NCI-H774 (cell line): Measurements from ENCODE around the gene GYS2.
"Not testable (repeated sequence)": the region's sequence is repeated elsewhere in the genome, so short reads cannot be mapped to it uniquely, and the experiment has no call there.

Experiments used
- DNase-seq: peaks from one replicate; lab custom pipeline; 2025; lab: John Stamatoyannopoulos, UW

GYS2 gene

DNA sequence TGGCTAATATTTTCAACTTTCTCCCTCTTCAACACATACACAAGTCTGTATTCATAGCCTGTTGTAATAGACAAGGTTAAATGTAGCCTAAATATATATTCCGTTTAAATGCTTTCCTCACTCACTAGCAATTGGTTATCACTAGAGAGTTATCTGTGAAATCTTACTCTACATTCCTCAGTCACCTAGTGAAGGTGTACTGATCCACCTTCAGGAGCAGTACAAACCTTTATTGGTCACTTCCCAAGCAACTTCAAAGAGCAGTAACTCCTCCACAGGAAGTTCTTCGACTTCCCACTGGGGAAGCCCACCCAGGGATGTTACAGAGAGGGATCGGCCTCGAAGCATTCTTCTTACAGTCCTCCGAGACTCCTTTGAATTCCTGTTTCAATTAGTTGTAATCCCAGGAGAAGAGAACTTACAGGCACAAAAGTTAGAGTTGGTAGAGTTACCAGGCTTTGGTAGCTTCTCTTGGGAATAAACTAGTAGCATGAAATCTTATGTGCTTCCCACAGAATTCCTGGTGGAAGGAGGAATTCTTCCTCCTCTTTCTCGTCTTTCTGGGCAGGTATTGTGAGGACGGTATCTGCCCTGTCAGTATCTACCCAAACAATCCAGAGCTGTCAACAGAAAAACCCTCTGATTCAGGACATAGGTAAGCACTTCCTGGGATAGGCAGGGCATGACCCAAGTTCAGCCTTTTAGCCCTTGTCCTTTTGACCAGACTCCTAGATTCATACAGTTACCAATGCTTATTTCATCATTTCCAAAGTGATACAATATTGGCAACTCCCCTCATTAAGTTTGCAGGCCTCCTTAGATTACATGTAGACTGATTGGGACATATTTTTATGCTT is at the start of gene GYS2:
TSS of gene GYS2 (minus strand) at position 603 of the 857 bp plus-strand sequence. CDS start at position 348, 255 bp downstream.
- DNase-seq = no peak

DNA sequence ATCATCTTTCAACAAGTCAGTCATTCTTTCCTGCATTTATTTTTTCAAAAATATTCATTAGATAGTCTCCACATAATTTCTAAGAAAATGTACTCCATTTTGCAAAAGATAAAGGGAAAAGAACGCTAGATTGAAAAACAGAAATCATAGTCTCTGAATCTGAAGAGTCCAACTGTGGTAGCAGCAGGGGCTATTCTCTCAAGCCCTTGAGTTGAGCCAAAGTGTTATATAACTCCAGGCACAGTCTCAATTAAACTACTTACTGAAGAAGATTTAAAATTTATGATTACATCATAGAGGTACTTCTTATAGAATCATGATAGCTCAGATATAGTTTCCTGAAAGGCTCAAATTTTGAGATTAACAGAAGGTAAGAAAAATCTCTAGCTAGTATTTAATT is 47.2 kb upstream of the GYS2 start:
- no peak for DNase-seq

DNA sequence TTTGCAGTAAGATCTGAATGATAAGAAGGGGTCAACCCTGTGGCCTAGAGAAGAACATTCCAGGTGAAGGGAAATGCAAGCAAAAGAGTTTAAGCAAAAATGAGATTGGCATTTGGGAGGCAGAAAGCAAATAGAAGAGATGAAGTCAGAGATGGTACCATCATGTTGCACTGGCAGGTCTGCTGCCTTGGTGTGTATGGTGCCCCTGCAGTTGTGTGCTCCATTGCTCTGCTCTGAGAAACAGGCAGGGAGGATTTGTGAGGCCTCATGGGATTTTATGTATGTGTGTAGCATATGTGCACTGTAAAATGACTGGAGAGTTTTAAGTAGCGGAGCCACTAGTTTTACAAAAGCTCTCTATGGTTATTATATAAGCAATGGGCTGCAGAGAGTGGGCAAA is 46.4 kb upstream of the GYS2 start:
- no peak for DNase-seq

DNA sequence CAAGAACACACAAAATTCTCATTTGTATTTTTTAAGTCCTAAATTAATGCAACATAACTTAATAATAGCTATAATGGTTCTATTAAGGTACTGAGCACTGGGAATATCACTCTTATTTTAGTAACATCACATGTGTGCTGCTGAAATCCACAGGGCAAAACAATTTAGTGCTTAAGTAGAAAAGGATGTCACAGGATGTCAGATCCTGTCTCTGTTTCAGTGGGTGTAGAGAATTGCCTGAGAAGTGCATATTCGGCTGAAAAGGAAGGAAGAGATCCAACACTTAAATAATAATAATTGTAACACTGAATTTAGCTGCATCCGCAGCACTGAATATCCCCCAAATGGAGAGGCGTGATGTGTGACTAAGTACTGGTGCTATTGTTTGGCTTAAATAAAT is 44.4 kb upstream of the GYS2 start:
- DNase-seq = no peak

DNA sequence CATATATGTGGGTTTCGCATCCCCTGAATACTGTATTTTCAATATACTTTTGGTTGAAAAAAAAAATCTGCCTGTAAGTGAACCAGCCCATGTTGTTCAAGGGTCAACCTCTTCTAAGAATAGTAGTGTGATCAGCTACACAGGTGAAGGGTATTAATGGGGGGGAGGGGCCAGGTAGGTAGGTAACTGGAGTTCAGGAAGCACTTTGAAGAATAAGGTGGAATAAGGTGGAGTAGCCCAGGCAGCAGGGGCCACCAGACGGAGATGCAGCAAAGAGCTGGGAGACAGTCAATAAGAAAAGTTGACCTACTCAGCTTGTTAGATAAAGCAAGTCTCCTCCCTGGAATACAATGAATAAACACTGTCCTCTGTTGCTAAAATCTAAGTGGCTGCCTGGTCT is 43.7 kb upstream of the GYS2 start:
- DNase-seq = no peak

DNA sequence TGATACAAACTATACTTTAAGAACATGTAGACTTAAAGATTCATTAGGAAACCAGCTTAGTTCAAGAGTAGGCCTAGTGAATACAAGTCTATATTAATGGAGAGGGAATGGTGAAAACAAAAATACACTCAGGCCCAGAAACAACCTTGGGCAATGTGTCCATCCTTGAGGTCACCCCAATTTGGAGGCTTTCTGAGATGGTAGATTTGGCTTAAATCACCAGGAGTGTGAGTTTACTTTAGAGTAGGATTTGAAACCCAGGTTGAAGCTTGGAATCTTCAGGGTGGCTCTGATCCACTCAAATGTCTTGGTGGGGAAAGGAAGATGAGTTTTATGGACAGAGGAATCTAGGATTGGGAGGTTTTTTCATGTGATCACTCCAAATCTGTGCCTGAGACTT is 42.5 kb upstream of the GYS2 start:
- no peak for DNase-seq

DNA sequence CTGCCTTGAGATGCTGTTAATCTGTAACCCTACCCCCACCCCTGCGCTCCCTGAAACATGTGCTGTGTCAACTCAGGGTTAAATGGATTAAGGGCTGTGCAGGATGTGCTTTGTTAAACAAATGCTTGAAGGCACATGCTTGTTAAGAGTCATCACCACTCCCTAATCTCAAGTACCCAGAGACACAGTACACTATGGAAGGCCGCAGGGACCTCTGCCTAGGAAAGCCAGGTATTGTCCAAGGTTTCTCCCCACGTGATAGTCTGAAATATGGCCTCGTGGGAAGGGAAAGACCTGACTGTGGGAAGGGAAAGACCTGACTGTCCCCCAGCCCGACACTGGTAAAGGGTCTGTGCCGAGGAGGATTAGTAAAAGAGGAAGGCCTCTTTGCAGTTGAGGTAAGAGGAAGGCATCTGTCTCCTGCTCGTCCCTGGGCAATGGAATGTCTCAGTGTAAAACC is 40.4 kb upstream of the GYS2 start:
- DNase-seq = not testable (repeated sequence)

DNA sequence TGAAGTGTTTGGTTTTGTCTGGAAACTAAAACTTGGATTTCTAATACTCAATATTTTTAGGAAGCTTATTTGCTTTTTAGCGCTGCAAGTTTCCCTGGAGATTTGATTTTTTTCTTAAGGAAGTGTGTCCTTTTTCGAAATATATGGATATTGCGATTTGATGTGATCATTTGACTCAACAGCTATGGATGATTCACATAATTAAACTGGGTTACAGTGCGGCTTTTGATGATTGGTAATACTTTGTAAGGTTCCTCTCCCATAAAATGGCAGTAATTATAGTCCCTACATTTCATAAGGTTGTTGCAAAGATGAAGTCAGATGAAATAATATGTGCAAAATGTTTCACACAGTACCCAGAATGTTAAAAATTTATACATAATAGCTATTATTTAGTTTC is 39.9 kb upstream of the GYS2 start:
- DNase-seq = no peak

DNA sequence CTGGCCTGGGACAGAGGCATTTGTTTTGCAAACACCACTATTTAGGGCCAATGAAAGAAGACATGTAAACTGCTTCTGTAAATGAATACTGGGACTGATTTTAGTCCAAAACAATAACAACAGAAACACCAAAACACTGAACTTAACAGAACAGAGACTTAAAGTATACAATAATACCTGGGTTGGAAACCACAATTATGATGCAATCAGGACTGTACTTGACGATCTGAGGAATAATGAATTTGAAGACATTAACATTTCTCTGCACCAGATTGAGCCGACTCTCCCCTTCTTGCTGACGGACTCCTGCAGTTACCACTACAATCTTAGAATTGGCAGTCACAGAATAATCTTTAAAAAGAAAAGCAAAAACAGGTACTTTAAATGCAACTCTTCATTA is 39.1 kb upstream of the GYS2 start:
- DNase-seq = no peak

DNA sequence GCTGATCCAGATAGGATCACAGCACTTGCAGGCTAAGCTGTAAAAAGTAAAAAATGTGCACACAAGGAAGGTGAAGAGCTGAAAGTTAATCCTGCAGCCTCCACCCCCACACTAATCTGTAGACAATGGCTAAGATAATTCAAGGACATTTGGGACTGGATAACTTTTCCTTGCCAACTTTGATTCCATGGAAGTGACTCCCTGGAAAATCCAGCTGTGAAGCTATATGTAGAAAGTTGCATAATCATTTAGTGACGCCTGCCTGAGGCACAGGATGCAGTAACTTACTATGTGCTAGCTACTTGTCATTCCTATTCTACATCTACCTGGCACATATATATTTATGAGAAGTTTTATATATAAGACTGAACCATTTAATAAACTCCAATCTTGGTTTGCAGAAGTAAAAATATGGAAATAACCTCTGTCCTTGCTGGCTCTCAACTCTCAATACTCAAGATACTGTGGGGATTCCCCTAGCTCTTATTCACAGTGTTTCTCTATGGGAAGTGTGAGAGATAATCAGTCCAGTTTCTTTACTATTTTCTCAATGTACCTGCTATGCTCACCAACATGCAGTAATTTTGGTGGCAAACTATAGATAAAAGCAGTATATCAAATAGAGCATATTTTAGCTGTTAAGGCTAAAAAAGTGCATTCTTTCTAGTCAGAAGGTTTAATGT is 38.2 kb upstream of the GYS2 start:
- DNase-seq = no peak

DNA sequence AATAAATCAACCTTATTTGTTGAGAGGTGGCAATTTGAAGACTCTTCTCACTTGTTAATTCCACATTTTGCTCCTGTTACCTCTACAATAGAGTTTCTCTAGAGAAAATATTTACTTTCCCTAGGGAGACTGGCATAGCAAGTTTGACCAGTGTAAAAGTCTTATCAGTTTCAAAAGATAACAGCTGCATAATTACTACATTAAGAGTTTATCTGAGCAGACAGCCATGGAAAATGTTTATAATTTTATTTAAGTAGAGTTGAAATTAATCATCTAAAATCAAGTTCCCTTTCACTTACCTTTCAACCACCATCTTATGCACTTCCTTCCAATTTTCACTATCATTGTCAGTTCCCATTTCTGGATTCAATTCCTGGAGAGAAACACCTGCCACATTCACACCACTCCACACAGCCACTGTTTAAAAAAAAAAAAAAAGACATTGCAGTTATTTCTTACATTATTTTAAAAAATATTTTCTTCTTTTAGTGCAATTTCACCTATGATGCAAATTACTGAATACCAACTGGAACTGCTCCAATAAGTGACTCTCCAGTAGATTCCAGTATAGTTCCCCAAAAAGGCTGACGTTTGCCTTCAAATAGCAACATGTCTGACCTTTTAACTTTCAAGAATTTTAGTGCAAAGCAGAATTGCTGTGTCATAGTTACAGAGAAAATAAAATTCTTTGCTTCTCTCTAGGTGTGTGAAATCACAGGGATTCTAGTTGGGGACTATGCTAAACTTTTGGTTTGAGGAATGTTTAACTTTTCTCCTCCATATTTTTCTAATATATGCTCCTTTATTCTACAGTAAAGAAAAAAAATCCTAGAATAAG is 33.6 kb upstream of the GYS2 start:
- peak; percentile 75 for DNase-seq

DNA sequence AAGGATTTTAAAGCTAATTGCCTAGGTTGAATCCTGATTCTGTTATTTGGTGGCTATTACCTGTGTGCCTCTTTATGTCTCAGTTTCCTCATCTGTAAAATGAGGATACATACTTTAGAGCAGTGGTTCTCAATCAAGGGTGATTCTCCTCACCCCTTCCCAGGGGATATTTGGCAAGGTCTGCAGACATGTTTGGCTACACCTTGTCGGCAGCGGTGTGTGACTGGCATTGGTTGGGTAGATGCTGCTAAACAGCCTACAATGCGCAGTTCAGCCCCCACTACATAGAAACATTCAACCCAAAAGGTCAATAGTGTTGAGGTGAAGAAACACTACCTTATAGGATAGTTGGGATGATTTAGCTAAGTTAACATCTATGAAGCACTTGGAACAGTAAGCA is 29.6 kb upstream of the GYS2 start:
- no peak for DNase-seq

DNA sequence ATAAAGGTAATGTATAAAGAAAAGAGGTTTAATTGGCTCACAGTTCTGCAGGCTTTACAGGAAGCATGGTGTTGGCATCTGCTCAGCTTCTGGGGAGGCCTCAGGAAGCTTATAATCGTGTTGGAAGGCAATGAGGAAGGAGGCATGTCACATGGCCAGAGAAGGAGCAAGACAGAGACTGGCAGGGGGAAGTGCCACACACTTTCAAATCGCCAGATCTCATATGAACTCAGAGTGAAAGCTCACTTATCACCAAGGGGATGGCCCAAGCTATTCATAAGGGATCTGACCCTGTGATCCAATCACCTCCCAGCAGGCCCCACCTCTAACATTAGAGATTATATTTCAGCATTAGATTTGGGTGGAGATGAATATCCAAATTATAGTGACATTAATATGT is 26.7 kb upstream of the GYS2 start:
- DNase-seq = no peak

DNA sequence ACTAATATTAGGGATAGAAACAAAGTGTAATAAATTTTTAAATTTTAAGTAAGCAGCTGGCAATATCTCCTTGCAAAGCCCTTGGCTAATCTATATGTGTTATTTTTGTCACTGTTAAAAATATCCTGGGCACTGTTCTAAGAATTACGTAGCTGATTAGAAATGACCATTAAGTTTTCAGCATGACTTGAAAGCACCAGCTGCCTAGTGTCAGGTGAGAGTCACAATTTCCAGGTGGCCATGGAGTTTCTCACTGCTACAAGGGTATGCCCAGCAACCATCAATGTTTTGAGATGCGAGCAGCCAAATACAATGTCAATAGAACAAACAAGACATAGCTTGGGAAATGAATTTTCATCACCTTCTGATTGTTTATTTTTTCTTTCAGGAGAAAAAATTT is 23.3 kb upstream of the GYS2 start:
- DNase-seq = peak; percentile 3

DNA sequence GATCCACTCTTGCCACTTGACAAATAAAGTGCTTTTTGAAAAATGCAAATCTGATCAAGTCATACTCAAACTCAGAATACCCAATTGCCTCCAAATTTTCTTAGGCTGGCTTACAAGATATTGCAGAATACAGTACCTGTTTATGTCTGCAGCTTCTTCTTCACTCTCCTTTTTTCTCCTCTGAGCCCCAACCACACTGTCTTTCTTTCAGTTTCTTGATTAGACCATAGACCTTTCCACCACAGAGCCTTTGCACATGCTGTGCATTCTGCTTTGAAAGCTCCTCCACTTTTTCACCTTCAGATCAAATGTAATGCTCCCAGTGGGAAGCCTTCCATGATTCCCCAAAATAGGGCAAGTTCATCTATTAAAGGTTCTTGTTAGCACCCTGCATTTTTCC is 13.9 kb upstream of the GYS2 start:
- DNase-seq = no peak

DNA sequence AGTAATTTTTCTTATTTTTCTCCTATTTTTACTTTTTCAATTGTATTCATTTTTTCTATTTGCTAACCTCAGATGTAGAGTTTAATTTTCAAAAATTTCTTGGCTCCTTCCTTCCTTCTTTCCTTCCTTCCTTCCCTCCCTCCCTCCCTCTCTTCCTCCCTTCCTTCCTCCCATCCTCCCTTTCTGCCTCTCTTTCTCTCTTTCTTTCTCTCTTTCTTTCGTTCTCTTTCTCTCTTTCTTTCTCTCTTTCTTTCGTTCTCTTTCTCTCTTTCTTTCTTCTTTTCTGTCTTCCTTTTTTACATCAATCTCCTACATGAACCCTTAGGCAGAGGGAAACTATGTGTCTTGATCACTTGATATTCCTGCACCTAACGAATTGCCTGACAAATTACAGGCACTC is 12.4 kb upstream of the GYS2 start:
- DNase-seq = no peak

DNA sequence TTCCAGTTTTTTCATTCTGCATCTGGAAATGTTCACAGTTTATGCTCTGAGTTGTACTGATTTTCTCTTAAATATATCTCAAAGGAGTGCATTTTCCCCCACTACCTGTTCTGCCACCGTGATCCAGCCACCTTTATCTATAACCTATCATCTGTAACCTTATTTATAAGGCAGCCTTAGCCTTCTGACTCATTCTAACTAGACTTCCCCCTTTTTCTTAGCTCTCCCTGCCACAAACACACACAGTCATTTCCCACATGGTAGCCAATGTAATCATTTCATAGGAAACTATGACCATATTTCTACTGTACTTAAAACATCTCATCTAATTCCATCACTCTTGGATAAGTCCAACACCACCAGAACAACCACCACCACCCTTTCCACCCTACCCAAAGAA is 10.8 kb upstream of the GYS2 start:
- no peak for DNase-seq

DNA sequence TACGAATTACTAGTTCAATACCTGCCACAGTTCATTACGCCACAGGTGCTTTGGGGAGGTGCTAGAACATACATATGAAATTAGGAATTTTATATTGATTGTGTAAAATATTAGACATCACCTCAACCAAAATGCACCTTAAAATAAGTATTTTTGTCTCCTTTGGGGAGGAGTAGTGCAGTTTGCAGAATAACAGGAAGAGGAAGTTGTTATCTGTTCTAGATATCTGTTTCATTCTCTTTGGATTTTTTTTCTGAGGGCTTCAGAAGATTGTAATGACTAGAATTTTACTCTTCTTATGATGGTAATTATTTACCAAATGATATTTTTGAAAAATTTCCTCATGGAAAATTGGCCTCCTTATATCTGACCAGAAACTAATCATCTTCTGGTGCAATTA is 9.9 kb upstream of the GYS2 start:
- DNase-seq = no peak

DNA sequence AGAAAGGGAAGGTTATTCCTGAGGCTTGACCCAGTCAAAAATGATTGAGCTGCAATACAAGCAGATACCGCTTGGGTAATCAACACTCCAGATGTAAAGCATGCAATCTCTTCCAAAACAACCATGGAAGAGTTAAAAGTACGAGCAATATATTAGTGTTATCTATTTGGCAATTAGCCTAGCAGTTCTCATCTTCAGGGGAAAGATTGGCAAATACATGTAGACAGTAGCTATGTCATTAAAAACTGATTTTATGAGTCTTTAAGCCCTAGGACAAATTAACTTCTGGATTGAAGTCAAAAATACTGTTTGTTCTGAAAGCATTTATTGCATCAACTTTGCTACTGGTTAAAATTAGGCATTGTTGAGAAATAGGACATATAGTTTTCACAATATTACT is 9.3 kb upstream of the GYS2 start:
- no peak for DNase-seq

DNA sequence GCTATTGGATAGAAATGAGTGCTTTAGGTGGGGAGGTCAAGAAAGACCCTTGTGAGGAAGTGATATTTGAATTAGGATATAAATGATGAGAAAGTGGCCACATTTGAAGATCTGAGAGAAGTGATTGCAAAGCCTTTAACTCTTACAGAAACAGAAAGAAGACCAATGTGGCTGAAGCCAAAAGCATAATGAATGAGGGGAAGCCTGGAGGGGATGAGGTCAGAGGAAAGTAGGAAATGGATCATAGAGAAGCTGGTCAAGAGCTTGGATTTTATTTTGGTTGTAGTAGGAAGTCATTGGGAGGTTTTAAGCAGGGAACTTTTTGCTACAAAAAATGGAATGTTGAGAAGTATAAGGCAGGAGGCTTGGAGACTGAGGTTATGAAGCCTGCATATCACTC is 3.5 kb upstream of the GYS2 start:
- DNase-seq = no peak

DNA sequence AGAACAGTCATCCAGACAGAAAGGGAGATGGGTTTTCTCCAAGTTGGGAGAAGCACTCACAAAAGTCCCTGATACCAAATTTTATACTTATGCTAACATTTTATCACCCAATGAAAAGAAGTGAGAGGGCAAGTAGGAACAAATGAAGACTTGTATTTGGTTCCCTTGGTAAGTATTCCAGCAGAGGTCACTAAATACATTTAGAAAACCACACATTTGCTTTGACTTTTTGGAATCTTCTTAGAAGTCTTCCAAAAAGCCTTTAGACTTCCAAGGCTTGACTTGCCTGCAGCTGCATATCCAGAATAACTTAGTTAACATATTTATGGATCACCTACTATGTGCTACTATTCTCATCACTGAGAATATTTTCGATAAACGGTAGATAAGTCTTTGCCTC is 3.1 kb upstream of the GYS2 start:
- DNase-seq = no peak

DNA sequence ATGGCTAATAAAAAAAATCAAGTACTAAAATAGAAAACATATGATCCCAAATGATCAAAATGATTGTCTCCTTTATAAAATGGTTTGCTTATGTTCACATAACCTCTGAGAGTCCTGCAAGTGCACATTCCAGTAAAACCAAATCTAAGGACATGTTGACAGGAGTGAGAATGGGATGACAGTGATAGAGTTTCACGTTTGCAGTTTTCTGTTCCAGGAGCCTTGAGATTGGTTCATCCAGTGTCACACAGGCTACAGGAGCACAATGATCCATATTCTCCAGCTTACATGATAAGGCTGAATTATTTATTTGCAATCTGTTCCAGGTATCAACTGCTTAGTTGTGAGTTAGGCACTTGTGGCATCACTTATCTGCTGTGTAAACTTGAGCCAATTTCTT is 1.5 kb upstream of the GYS2 start:
- DNase-seq = no peak

DNA sequence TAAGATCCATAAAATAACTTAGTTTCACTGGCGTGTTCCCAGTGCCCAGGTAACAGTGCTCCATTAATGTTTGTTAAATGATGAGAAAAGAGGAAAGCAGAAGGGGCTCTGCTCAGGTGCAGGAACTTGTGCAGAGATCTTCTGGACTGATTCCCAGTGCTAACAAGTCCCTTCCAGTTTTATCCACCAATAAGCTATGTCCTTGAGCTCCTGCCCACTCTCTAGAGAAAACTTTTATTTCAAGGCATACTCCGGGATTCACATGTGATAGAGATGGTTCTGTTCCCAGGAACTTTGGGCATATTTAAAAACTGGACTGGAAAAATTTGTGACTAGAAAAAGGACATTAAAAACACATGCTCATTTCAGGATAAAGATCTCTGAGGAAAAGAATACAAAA is 1.9 kb downstream of the GYS2 start:
- no peak for DNase-seq
